COLO668 (cell line): ENCODE results near the gene ATF2.
"Not testable (repeated sequence)": the region's sequence is repeated elsewhere in the genome, so short reads cannot be mapped to it uniquely, and the experiment has no call there.

Source experiments
- DNase-seq: peaks from one replicate; lab custom pipeline; 2025; ENCODE audit not compliant: unreplicated experiment; lab: John Stamatoyannopoulos, UW

The ATF2 gene

GRCh38 chr2:175101514-175101913 is 66.5 kb downstream of the ATF2 start:
- DNase-seq: no peak

- no peak for DNase-seq
Measured at GRCh38 chr2:175097297-175097696, 70.7 kb downstream of the ATF2 start.

- DNase-seq: not testable (repeated sequence)
Measured at GRCh38 chr2:175084117-175084516, 83.9 kb downstream of the ATF2 start.

- DNase-seq: no peak
Measured at GRCh38 chr2:175080479-175080878, 87.5 kb downstream of the ATF2 start.

GRCh38 chr2:175076272-175076671 is 91.7 kb downstream of the ATF2 start:
- no peak for DNase-seq

- DNase-seq: no peak
Measured at GRCh38 chr2:175074478-175074877, 93.5 kb downstream of the ATF2 start.

GRCh38 chr2:175068534-175068933 is 99.5 kb downstream of the ATF2 start:
- DNase-seq: no peak

DNA sequence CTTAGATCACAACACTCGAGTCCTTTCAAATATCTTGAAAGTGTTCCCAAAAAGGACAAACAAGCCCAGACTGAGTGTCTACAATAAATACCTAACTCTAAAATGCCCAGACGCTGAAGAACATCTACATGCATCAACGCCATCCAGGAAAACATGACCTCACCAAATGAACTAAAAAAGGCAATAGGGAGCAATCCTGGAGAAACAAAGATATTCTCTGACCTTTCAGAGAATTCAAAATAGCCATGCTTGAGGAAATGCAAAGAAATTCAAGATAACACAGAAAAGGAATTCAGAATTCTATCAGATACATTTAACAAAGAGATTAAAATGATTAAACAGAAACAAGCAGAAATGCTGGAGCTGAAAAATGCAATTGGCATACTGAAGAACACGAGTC is 101.6 kb downstream of the ATF2 start:
- DNase-seq: no peak

DNA sequence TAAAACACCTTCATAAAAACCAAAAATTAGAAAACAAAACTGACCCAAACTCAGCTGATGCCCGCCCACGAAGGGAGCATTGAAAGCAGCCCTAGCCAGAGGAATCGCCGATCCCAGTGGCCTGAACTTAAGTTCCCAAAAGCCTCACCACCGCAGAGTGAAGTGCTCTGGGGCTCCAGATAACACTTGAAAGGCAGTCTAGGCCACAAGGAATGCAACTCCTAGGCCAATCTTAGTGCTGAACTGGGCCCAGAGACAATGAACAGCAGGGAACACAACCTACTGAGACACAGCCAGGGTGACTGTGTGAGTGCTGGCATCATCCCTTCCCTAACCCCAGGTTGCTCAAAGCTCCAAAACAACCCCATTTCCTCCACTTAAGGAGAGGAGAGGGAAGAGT is 103.2 kb downstream of the ATF2 start:
- DNase-seq: no peak

DNA sequence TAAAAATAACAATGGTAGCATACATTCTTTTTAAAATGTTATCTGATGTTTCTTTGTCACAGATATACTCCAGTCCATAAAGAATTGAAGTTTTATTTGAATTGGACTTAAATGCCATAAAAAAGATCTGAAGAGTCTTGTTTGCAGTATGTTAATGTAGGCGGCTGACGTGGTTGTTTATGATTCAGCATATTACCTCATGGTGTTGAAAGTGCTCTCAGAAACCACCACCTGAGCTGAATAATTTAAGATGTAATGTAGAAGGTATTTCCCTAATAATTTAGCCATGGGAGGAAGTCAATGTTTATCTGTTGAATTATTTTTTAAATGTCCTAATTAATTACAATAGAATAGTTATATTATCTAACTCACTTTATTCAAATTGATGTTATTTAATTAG is 104.3 kb downstream of the ATF2 start:
- no peak for DNase-seq

DNA sequence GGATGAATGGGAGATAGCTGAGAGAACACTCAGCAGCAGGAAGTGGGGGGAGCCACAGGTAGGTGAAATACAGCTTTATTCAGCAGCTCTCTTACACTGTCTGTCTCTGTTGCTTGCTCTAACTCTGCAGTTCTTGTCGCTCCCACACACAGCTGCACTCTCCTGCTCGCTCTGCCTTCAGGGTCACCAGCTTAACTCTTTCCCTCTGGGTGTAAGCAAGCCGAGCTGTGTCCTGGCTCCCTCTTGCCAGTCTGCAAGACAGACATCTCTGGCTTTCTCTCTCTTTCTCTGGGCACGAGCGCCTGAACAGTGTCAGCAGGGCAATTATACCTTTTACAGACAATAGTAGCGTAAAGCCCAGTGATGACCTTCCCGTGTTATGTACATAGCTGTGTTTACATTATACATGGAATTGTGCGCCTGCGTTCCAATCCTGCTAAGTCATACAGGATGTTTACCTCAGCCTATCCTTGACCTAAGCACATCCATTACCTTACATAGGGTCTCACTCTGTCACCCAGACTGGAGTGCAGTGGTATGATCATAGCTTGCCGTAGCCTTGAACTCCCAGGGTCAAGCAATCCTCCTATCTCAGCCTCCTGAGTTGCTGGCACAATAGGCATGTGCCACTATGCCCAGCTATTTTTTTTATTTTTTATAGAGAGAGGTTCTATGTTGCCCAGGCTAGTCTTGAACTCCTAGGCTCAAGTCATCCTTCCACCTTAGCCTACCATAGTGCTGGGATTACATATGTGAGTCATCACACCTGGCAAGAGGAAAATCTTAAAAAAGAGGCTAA is 105.0 kb downstream of the ATF2 start:
- DNase-seq: peak; percentile 86

GRCh38 chr2:175057078-175057685 is 110.8 kb downstream of the ATF2 start:
- no peak for DNase-seq

DNA sequence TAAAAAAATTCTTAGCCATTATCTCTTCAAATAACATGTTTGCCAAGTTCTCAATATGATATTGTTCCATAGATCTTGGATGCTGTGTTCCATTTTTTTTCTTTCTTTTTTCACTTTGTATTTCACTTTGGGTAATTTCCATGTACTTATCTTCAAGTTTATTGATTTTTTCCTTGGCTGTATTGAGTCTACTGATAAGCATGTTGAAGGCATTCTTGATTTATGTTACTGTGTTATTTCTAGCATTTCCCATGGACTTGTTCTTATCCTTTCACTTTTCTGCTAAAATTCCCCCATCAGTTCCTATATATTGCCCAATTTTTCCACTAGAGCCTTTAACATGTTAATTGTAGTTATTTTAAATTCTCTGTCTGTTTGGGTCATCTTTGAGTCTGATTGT is 112.0 kb downstream of the ATF2 start:
- DNase-seq: no peak

- no peak for DNase-seq
Measured at GRCh38 chr2:175054340-175054739, 113.7 kb downstream of the ATF2 start.

DNA sequence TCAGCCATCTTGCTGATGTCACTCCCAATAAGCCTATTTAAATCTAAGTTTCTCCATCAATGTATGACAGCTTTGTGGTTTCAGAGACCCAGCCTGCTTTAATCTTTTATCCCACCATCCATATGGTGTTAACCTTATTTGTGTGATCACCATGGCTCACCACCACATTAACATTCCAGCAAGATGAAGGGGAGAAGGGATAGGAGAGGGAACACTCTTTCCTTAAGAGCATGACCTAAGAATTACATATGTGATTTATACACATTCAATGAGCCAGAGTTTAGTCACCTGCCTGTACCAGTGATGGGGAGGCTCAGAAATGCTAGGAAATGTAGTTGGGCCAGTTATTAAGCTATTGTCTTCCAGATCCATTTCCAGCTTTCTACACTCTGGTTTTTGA is 118.3 kb downstream of the ATF2 start:
- DNase-seq: no peak

DNA sequence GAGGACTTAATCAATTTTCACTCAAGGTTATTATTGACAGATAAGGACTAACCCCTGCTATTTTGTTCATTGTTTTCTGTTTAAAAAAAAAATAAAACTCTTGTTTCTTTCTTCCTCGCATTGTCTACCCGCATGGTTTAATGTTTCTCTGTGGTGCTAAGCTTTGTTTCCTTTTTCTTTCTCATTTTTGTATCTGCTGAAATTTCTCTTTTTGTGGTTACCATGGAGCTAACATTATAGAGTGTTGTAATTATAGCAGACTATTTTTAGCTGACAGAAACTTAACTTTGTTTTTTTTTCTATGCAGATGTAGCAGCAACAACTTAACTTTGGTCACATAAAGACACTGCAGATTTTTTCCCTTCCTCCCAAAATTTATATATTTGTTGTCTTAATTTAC is 119.7 kb downstream of the ATF2 start:
- no peak for DNase-seq

GRCh38 chr2:175039490-175039889 is 128.5 kb downstream of the ATF2 start:
- no peak for DNase-seq

- DNase-seq: no peak
Measured at GRCh38 chr2:175039031-175039430, 129.0 kb downstream of the ATF2 start.

GRCh38 chr2:175037941-175038340 is 130.1 kb downstream of the ATF2 start:
- no peak for DNase-seq

DNA sequence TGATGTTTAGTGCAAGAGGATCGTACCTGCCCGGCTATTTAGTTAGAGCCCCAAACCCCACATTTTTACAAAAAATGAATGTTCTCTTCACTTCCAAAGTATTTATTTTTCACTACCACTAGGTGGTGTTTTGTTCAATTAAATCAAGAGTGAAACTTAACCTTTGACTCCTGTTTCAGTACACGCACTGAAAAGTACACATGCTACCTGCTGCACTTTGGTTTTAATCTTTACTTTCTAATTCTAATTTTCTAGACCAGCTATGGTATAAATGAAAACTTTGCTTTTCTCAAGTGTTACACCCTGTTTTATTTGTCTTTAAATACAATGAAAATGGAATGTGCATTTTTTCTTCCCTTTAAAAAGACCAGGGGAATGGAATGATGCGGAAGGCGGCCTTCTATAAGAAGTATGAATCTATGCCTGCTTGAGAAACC is 131.4 kb downstream of the ATF2 start:
- no peak for DNase-seq

DNA sequence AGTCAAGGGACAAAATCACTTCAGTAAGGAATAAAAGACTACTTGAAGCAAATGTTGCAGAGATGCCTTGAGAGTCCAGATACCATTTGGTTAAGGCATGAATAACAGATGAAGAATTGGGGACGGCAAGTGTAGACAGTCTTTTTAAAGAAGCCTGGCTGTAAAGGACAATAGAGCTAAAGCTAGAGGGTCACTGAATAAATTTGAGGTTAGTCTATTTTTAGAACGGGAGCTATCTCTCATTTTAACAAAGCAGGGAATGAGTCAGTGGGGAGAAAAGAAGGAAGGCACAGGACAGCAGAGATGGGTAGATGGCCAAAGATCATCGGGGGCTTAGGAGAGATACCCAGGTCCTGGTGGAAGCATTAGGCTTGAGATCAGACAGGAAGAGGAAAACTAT is 132.2 kb downstream of the ATF2 start:
- DNase-seq: no peak

GRCh38 chr2:175034716-175035115 is 133.3 kb downstream of the ATF2 start:
- no peak for DNase-seq
